Measurements from ENCODE around the gene AGPAT1.

DNA sequence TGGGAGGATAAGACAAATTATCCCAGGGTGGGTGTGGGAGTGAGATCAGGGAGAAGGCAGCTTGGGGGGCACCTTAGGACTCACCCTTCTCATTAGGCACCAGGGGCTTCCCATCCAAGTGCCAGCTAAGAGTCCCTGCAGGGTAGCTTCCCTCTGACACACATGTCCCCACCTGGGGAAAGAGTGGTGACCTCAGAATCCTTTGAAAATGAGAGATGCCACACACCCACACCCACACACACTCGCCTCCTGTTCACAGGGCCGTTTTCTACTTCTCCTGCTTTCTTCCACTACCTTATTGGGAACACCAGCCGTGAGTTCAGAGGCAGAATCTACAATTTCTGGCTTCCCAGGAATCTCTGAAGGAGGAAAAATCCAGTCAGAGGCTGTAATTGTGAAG is 7.1 kb upstream of the AGPAT1 start:
- TF ChIP-seq EZH2 (IDR thresholded peaks at IDR 0.05) (no peak), ELF1 (IDR thresholded peaks at IDR 0.05; ENCODE audit: borderline replicate concordance, low read depth) (no peak), ATF3 (IDR thresholded peaks at IDR 0.05) (no peak), JUND (IDR thresholded peaks at IDR 0.05) (no peak), POLR2AphosphoS5 (IDR thresholded peaks at IDR 0.05; ENCODE audit: low read depth, low read length) (no peak), ZNF274 (IDR thresholded peaks at IDR 0.05; ENCODE audit: low read depth, low read length) (no peak), POLR2A (IDR thresholded peaks at IDR 0.05; ENCODE audit: borderline replicate concordance, extremely low read depth, insufficient read depth, insufficient read length) (no peak), SIN3A (IDR thresholded peaks at IDR 0.05; ENCODE audit: low read depth) (no peak), ZFX (IDR thresholded peaks at IDR 0.05) (no peak)
- TF ChIP-seq, protein P1, sequence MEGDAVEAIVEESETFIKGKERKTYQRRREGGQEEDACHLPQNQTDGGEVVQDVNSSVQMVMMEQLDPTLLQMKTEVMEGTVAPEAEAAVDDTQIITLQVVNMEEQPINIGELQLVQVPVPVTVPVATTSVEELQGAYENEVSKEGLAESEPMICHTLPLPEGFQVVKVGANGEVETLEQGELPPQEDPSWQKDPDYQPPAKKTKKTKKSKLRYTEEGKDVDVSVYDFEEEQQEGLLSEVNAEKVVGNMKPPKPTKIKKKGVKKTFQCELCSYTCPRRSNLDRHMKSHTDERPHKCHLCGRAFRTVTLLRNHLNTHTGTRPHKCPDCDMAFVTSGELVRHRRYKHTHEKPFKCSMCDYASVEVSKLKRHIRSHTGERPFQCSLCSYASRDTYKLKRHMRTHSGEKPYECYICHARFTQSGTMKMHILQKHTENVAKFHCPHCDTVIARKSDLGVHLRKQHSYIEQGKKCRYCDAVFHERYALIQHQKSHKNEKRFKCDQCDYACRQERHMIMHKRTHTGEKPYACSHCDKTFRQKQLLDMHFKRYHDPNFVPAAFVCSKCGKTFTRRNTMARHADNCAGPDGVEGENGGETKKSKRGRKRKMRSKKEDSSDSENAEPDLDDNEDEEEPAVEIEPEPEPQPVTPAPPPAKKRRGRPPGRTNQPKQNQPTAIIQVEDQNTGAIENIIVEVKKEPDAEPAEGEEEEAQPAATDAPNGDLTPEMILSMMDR (IDR thresholded peaks at IDR 0.05 in 2 of 3, conservative IDR thresholded peaks at IDR 0.05 in 1 of 3; ENCODE audit: borderline replicate concordance in 1 of 3, insufficient read depth in 1 of 3, low read depth in 2 of 3, low read length in 2 of 3): no peak
- TF ChIP-seq, protein P2, sequence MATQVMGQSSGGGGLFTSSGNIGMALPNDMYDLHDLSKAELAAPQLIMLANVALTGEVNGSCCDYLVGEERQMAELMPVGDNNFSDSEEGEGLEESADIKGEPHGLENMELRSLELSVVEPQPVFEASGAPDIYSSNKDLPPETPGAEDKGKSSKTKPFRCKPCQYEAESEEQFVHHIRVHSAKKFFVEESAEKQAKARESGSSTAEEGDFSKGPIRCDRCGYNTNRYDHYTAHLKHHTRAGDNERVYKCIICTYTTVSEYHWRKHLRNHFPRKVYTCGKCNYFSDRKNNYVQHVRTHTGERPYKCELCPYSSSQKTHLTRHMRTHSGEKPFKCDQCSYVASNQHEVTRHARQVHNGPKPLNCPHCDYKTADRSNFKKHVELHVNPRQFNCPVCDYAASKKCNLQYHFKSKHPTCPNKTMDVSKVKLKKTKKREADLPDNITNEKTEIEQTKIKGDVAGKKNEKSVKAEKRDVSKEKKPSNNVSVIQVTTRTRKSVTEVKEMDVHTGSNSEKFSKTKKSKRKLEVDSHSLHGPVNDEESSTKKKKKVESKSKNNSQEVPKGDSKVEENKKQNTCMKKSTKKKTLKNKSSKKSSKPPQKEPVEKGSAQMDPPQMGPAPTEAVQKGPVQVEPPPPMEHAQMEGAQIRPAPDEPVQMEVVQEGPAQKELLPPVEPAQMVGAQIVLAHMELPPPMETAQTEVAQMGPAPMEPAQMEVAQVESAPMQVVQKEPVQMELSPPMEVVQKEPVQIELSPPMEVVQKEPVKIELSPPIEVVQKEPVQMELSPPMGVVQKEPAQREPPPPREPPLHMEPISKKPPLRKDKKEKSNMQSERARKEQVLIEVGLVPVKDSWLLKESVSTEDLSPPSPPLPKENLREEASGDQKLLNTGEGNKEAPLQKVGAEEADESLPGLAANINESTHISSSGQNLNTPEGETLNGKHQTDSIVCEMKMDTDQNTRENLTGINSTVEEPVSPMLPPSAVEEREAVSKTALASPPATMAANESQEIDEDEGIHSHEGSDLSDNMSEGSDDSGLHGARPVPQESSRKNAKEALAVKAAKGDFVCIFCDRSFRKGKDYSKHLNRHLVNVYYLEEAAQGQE (IDR thresholded peaks at IDR 0.05; ENCODE audit: low read depth): no peak

All from HCT116 (cell line).